ENCODE measurements around the gene TMEM132A.

TMEM132A gene

DNA sequence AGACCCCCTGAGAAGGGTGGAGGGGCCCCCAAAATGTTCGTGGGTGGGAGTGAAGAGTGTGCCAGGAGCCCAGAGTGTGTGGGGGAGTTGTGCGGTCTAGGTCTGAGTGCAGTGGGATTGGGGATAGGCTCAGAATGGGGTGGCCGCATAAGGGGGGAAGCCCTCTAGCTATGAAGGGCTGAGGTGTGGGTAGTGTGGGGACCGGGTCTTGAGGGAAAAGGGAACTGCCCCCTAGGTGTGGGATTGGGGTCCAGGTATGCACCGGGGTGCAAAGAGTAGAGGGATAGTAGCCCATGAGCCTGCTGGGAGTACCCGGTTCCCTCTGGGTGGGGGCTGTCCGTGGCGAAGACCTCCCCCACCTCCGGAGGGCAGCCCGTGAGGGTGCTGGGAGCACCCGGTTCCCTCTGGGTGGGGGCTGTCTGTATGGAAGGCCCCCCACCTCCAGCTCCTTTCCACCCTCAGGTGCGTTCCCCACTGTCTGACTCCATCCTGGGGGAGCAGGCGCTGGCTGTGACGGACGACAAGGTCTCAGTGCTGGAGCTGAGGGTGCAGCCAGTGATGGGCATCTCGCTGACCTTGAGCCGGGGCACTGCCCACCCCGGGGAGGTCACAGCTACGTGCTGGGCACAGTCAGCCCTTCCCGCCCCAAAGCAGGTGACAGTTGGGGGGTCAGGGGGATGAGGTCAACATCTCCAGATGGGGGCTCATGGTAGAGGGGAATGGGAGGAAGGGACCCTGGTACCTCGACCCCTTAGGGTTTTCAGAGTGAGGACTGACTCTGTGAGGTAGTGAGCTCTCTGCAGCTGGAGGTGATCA, 10.7 kb downstream of the TMEM132A start:
- H3K4me3 ChIP-seq (replicated peaks; ENCODE audit: low read depth, low read length) = no peak overlapping the region
- TF ChIP-seq CTCF (IDR thresholded peaks at IDR 0.05; ENCODE audit: low read depth, low read length, missing control alignments) = no peak
- DNase-seq (ENCODE audit: extremely low read depth, low read depth) = no peak

GRCh38 chr11:60935676-60936442, 11.6 kb downstream of the TMEM132A start:
- TF ChIP-seq CTCF (IDR thresholded peaks at IDR 0.05; ENCODE audit: low read depth, low read length, missing control alignments) = no peak
- H3K4me3 ChIP-seq (replicated peaks; ENCODE audit: low read depth, low read length) = no peak overlapping the region
- DNase-seq (ENCODE audit: extremely low read depth, low read depth) = no peak

GRCh38 chr11:60936467-60937143, 12.3 kb downstream of the TMEM132A start:
- H3K4me3 ChIP-seq (replicated peaks; ENCODE audit: low read depth, low read length) = no peak overlapping the region
- TF ChIP-seq CTCF (IDR thresholded peaks at IDR 0.05; ENCODE audit: low read depth, low read length, missing control alignments) = no peak
- no peak for DNase-seq (ENCODE audit: extremely low read depth, low read depth)

DNA sequence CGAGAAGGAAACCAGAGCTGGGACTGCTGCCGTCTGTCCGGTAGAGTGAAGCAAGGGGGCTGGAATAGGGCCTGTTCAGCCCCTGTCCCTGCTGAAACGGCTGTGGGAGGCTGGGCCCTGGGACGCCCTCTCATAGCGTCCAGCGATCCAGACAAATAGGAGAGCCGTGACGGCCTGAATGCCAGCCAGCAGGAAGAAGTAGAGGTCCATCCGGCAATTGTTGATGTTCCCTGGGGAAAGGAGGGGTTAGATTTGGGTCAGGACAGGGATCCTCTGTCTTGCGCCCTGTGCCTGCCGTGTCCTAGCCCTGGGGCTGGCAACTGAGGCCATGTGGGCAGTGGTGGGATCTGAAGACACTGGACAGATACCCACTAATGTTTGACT, 12.9 kb downstream of the TMEM132A start:
- H3K4me3 ChIP-seq (replicated peaks; ENCODE audit: low read depth, low read length) = no peak overlapping the region
- TF ChIP-seq CTCF (IDR thresholded peaks at IDR 0.05; ENCODE audit: low read depth, low read length, missing control alignments) = no peak
- DNase-seq (ENCODE audit: extremely low read depth, low read depth) = no peak

- no peak for DNase-seq (ENCODE audit: extremely low read depth, low read depth)
- no peak for TF ChIP-seq CTCF (IDR thresholded peaks at IDR 0.05; ENCODE audit: low read depth, low read length, missing control alignments)
- H3K4me3 ChIP-seq (replicated peaks; ENCODE audit: low read depth, low read length) = no peak overlapping the region
Observed at GRCh38 chr11:60937811-60938210, 13.6 kb downstream of the TMEM132A start.

DNA sequence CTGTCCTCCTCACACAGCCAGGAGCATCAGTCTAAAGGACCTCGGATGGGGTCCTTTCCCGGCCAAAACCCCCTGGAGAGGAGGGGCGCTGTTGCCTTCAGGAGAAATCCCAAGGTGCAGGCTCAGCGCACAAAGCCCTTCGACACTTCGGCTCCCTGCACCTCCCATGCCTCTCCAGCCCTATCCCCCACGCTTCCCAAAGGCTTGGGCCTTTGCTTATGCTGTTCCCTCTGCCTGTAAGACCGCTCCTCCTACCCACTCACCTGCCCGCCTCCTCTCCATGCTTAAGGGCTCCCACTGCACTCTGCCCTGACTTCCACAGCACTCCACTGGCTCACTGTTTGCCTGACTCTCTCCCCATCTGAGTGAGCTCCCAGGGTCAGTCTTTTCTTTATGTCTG, 14.2 kb downstream of the TMEM132A start:
- no peak overlapping the region for H3K4me3 ChIP-seq (replicated peaks; ENCODE audit: low read depth, low read length)
- no peak for TF ChIP-seq CTCF (IDR thresholded peaks at IDR 0.05; ENCODE audit: low read depth, low read length, missing control alignments)
- DNase-seq (ENCODE audit: extremely low read depth, low read depth) = no peak

Measured in HFF-Myc (cell line).